ENCODE results near the gene PHACTR3.

DNA sequence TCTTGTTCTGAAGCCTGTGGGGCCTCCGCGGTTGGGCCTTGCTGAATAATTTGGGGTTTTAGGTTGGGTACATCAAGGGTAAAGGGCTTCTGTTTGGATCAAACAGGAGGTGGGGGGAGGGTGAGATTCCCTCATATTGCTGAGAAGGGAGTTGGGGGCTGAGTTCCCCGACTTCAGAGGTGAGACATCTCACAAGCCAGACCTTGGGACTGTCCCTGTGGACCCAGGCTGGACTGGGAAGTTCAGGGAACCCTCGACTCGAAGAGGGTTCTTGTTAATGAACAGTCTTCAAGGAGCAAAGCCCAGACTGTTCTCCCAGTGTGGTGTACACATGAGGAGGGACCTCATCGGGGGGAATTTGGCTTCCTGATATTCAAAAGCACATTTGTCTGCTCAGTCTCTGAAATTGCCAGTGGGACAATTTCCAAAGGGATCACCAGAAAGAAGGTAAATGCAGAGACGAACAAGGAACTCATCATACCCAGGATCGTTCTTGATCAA, 210.6 kb downstream of the PHACTR3 start:
- TF ChIP-seq, protein P1, sequence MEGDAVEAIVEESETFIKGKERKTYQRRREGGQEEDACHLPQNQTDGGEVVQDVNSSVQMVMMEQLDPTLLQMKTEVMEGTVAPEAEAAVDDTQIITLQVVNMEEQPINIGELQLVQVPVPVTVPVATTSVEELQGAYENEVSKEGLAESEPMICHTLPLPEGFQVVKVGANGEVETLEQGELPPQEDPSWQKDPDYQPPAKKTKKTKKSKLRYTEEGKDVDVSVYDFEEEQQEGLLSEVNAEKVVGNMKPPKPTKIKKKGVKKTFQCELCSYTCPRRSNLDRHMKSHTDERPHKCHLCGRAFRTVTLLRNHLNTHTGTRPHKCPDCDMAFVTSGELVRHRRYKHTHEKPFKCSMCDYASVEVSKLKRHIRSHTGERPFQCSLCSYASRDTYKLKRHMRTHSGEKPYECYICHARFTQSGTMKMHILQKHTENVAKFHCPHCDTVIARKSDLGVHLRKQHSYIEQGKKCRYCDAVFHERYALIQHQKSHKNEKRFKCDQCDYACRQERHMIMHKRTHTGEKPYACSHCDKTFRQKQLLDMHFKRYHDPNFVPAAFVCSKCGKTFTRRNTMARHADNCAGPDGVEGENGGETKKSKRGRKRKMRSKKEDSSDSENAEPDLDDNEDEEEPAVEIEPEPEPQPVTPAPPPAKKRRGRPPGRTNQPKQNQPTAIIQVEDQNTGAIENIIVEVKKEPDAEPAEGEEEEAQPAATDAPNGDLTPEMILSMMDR (conservative IDR thresholded peaks at IDR 0.05; ENCODE audit: low read depth in 2 of 2): no peak
- no peak for TF ChIP-seq EZH2 (IDR thresholded peaks at IDR 0.05; ENCODE audit: low read depth, unreplicated experiment)
